Muscle of back (tissue), 13 donors: Measurements from ENCODE around the gene TPST2. TPM values are rescaled to one million over a fixed set of nuclear protein-coding genes. Genes with fewer than 3 reads are reported as not detected.

Experiments used
- DNase-seq, 3 donors: peaks; one replicate each; pipeline versions ENCODE4 v3.0.0 to v3.0.0-alpha.2; 2013
- long read RNA-seq, 9 donors: transcript quantifications; one replicate each; lab custom pipeline, GENCODE V29; 2026
- polyA plus RNA-seq, 10 donors: library from polyadenylated mRNA; unstranded; fragments of 120-200 nt; gene quantifications; one replicate each; pipeline ENCODE4 v1.2.1, GENCODE V29; 2013; ENCODE audit not compliant: insufficient read length in 10 of 10

TPST2 gene
- polyA plus RNA-seq: 10 to 100 TPM in 1 of 10 donors, 1 to 10 TPM in 9; 6.3 to 10.5 (median 7.3) TPM
- long read RNA-seq, donor 1, full-length matches to known transcripts: 2 of 2 reads
- long read RNA-seq, donor 1, partial matches to known transcripts: 0 of 2 reads
- long read RNA-seq, donor 1, other reads (novel, unspliced or antisense): 0 of 2 reads
- long read RNA-seq, donor 2, full-length matches to known transcripts: 2 of 2 reads
- long read RNA-seq, donor 2, partial matches to known transcripts: 0 of 2 reads
- long read RNA-seq, donor 2, other reads (novel, unspliced or antisense): 0 of 2 reads
- long read RNA-seq, donor 3: 0 reads
- long read RNA-seq, donor 4, full-length matches to known transcripts: 2 of 2 reads
- long read RNA-seq, donor 4, partial matches to known transcripts: 0 of 2 reads
- long read RNA-seq, donor 4, other reads (novel, unspliced or antisense): 0 of 2 reads
- long read RNA-seq, donor 5, full-length matches to known transcripts: 2 of 2 reads
- long read RNA-seq, donor 5, partial matches to known transcripts: 0 of 2 reads
- long read RNA-seq, donor 5, other reads (novel, unspliced or antisense): 0 of 2 reads
- long read RNA-seq, donor 6, full-length matches to known transcripts: 5 of 5 reads
- long read RNA-seq, donor 6, partial matches to known transcripts: 0 of 5 reads
- long read RNA-seq, donor 6, other reads (novel, unspliced or antisense): 0 of 5 reads
- long read RNA-seq, donor 7, full-length matches to known transcripts: 1 of 1 reads
- long read RNA-seq, donor 7, partial matches to known transcripts: 0 of 1 reads
- long read RNA-seq, donor 7, other reads (novel, unspliced or antisense): 0 of 1 reads
- long read RNA-seq, donor 8, full-length matches to known transcripts: 1 of 1 reads
- long read RNA-seq, donor 8, partial matches to known transcripts: 0 of 1 reads
- long read RNA-seq, donor 8, other reads (novel, unspliced or antisense): 0 of 1 reads
- long read RNA-seq, donor 9, partial matches to known transcripts: 0 of 1 reads
- long read RNA-seq, donor 9, other reads (novel, unspliced or antisense): 0 of 1 reads

- peak; percentile 76 to 88 (median 84) for DNase-seq
Measured at GRCh38 chr22:26589845-26590736, at the start of gene TPST2. Gene TPST2, minus strand, starts transcription at chr22:26590132. Its CDS starts 48,502 bp downstream, at chr22:26541630.

DNA sequence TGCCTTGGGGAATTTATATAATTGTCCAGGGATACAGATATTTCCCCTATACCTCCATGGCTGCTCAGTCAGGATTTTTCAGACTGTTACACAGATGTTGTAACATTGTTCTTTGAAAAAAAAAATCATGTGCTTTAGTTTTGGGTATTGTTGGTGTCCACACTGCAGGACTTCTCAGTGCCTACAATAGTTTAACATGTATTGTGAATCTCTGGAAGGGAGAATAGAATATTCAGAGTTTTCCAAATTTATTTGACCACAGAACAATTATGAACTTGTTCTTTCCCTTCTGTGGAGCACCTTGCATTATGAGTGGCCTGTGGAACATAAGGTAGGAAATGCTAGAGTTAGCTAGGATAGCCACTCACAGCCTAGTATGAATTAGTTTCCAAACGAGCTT is 46.4 kb upstream of the TPST2 start:
- no peak for DNase-seq

DNA sequence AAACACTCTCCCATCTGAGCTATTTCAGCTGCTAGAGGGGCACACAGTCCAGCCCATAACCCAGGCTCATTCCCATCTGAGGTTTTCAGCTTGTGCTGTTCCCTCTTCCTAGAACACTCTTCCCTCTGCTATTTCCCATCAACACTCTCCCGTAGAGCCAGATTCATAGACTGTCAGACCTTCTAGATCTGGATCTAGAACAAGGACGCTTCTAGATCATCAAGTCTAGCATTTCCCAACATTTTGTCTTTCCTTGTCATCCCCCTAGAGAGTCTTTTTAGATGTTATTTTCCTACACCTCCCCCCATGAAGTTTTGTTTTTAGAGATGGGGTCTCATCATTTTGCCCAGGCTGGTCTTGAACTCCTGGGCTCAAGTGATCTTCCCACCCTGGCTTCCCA is 45.2 kb upstream of the TPST2 start:
- DNase-seq: no peak

- DNase-seq: no peak
Measured at GRCh38 chr22:26634189-26634588, 44.3 kb upstream of the TPST2 start.

DNA sequence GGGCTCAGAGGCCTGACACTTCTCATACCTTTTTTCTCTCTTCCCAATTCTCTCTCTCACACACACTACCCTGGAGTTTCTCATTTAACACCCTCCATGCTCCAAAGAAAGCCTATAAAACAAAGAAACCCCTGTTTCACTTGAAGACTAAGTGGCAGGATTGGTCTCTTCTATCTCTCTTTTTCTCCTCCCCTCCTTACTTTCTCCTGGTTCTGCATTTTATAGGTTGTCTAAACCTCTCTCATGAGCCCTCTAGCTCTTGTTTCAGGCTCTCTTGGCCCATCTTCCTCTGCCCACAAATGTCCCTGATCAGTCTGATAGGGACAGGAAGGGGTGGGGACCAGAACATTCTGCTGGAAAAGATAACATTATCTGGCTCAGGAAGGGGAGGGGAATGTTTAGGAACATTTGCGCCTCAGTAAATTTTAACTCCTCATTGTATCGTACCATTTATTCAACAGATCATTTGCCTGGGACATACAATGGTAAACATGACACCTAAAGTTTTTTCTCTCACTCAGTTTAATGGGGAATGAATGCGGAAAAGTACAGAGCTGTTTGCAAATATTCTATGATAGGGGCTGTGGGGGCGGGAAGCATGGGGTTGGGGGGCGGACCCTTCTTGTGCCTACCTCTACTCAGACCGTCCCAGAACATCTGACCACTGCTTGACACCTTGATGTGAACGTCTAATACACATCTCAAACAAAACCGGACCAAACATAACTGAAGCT is 42.7 kb upstream of the TPST2 start:
- DNase-seq: no peak

DNA sequence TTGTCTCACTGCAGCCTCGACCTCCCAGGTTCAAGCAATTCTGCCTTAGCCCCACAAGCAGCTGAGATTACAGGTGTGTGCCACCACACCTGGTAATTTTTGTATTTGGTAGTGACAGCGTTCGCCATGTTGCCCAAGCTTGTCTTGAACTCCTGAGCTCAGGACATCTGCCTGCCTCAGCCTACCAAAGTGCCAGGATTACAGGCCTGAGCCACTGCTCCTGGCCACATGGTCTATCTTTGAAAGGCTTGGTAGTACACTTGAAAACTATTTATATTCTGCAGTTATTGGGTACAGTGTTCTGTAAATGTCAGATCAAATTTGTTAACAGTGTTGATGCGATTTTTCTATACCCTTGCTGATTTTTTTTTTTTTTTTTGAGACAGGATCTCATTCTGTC is 41.4 kb upstream of the TPST2 start:
- no peak for DNase-seq

DNA sequence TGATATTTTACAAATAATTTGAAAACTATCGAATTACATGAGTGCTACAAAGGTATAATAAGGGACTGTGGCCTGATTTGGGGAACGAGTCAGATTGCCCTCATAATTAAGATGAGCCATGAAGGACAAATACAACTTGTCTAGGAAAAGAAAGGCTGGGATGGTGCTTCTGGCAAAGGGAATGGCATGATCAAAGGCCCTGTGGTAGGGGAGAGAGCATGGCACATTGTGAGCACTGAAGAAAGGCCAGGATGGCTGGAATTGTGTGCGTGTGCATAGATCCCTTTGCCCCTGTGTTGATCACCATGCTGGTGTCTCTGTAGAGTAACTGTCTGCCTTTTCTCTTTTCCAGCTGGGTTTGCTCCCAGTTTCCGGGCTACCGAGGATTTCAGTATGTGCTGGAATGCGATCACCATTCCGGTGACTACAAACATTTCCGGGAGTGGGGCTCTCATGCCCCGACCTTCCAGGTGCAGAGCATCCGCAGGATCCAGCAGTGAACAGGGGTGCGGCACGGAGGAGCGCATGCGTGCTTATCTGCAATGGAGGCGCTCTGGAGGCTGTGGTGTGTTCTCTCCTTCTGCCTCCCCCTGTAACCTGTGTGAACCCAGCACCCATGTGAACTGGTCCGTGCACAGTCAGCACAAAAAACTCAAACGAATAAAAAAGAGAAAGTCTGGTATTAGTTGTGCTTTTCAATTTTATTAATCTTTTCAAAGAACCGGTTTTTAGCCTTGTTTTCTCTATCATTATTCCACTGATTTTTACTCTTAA is 40.2 kb upstream of the TPST2 start:
- DNase-seq: no peak

- no peak for DNase-seq
Measured at GRCh38 chr22:26624803-26625202, 34.9 kb upstream of the TPST2 start.

GRCh38 chr22:26623984-26624383 is 34.1 kb upstream of the TPST2 start:
- no peak for DNase-seq

DNA sequence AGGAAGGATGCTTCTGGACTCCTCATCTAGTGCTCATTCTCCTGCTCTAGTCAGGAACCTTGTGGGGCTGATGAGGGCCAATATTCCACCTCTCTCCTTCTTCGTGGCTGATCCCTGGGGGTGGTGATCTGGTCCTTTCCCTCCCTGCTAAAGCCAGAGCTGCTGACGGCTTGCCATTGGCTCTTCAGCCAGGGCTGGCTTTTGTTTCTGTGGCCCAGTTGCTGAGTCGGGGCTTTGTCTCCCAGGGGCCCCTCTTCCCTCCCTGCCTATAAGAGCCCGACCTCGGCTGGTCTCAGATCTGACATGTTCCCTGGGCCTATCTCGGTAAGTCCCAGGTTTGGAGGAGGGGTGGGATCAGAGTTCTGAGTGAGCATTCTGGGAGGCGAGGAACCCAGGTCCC is 31.7 kb upstream of the TPST2 start, which contains the start of gene CRYBA4:
Gene CRYBA4 (plus strand): TSS at position 301 of the 400 bp plus-strand sequence. CDS start 634 bp downstream, outside the sequence.
- no peak for DNase-seq

GRCh38 chr22:26620197-26620596 is 30.3 kb upstream of the TPST2 start:
- no peak for DNase-seq

- no peak for DNase-seq
Measured at GRCh38 chr22:26619510-26619909, 29.6 kb upstream of the TPST2 start.

DNA sequence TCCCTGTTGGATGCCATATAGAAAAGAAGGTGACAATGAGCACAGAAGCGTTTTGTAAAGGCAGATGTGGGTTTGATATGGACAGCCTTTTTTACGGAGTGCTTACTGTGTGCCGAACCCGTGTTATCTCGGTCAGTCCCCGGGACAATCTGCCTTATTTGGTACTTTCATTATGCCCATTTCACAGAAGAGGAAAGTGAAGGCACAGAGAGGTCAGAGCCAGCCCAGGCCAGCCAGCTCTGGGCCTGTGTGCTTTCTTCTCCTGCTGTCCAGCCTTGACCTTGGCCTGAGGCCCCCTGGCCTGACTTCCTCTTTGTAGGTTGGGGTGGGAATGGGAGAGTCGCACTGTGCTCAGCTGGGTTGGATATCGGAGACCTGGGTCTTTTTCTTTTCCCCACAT is 28.5 kb upstream of the TPST2 start:
- DNase-seq: no peak

DNA sequence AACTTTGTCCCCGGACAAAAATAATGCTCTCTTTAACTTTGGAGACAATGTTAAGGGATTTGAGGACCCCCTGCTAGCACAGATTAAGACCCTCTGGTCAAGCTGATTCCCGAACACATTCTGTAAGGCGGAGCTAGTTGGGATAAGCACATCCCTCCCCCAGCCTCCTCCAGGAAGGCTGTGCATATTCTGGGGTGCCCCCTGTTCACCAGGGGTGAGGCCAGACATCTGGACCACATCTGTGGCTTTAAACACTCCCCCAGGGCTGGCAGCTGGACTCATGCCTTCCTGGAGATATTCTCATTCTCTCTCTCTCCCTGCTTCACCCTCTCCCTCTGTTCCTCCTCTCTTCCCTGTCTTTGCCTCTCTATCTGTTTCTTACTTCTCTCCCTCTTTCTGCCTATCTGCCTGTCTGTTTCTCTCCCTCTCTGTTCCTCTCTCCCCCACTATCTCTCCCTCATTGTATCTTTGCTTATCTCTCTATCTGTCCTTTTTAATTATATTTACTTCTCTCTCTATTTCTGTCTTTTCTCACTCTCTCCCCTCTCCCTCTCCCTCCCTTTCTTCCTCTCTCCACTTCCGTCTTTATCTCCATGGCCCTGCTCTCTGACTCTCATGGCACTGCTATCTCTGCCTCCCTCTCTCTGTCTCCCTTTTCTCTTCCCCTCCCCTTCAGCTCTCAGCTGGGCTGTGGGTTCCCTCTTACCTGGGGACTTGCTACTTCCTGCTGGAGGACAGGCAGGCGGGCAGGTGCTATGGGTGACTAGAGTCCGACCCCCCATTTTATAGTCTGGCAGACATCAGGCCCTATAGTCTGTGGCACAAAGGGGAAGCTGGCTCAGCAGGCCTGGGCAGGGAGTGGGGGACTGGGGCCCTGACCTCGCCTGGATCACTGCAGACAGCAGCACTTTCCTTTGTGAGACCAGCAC is 27.6 kb upstream of the TPST2 start, which contains the start of gene CRYBB1:
Gene CRYBB1 (minus strand): TSS at position 757 of the 929 bp plus-strand sequence. CDS start 1,708 bp downstream, outside the sequence.
- DNase-seq: peak in 1 of 3 donors; percentile 49

- no peak for DNase-seq
Measured at GRCh38 chr22:26616650-26617049, 26.7 kb upstream of the TPST2 start.

DNA sequence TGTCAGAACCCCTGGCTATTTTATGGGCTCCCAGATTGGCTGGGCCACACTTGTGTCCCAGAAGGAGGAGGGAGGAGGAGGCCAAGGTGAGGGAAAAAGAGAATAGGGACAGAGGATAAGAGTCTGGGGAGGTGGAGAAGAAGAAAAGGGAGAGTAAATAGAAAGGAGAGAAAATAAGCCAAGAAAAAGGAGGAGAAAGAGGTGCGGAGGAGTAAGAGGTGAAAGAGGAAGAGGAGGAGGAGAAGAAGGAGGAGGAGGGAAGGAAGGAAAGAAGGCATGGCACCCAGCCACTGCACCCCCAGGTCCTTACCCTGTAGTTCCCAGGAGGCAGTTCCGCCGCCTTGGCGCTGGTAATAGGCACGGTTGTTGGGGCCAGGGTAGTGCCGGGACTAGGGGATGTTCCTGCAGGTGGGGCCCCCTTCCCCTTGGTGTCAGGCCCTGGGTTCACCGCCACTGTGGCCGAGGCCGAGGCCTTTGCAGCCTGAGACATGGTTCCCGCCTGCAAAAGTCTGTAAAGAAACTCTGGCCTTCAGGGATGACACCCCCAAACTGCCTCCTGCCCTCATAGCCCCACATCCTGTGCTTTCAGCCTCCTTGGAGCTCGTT is 26.0 kb upstream of the TPST2 start:
- DNase-seq: no peak

- DNase-seq: no peak
Measured at GRCh38 chr22:26615149-26615548, 25.2 kb upstream of the TPST2 start.

DNA sequence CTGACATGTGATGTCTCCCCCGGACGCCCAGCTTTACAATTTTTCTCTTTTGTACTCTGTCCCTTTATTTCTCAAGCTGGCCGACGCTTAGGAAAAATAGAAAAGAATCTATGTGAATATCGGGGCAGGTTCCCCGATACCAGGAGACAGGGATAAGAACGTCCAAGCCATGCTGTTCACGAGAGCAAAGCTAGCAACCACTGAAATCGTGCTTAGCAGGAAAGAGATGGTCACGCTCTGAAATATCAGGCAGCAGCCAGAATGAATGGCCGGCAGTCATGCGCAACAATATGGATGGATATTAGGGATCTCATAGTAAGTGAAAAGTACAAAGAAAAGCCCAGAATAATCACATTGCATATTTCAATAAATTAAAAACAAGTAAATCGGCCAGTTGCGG is 24.4 kb upstream of the TPST2 start:
- DNase-seq: no peak
